Ureter (tissue), 1 donor: ENCODE measurements around the gene TCAIM. TPM values are rescaled to one million over a fixed set of nuclear protein-coding genes. Genes with fewer than 3 reads are reported as not detected.
"Not testable (repeated sequence)": the region's sequence is repeated elsewhere in the genome, so short reads cannot be mapped to it uniquely, and the experiment has no call there.

Experiments
- DNase-seq: peaks from one replicate; pipeline ENCODE4 v3.0.0-alpha.2; 2020; ENCODE audit warnings: low spot score
- total RNA-seq: library from RNA; stranded (reverse); gene quantifications from one replicate; pipeline ENCODE4 v1.2.4, GENCODE V29; 2023
- donor health status: DM: yes; HTN: yes; CAD: no.

The TCAIM gene
- total RNA-seq, 1 donor from 2014 or later = 40.6 TPM

GRCh38 chr3:44343421-44343820 lies 4.9 kb downstream of the TCAIM start:
- DNase-seq = no peak

DNA sequence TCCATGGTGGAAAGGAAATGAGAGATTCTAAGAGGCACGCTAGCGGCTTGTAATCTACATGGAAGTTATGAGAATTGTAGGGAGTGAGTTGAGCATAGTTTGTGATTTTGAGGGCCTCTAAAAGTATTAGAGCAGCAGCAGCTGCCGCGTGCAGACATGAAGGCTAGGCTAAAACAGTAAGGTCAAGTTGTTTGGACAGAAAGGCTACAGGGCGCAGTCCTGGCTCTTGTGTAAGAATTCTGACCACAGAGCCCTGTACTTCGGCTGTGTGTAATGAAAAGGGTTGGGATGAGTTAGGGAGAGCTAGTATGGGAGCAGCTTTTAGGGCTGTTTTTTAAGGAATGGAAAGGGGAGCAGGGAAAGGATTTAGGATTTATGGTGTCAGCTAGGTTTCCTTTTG lies 8.0 kb downstream of the TCAIM start:
- DNase-seq = not testable (repeated sequence)

DNA sequence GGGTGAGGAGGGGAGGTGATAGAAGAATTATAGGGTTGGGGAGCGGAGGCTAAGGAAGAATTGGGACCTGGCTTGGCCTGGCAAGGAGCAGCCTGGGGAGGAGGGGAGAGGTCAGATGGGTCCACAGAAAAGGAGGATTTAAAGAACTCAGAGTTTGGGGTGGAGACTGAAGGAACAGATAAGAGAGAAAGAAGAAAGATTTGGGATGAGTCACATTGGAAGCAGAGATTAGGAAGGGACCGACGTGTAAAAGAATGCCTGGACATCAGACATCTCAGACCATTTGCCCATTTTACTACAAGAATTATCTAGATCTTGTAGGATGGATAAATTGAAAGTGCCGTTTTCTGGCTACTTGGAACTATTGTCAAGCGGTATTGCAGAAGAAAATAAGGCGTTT lies 10.4 kb downstream of the TCAIM start:
- DNase-seq = no peak

DNA sequence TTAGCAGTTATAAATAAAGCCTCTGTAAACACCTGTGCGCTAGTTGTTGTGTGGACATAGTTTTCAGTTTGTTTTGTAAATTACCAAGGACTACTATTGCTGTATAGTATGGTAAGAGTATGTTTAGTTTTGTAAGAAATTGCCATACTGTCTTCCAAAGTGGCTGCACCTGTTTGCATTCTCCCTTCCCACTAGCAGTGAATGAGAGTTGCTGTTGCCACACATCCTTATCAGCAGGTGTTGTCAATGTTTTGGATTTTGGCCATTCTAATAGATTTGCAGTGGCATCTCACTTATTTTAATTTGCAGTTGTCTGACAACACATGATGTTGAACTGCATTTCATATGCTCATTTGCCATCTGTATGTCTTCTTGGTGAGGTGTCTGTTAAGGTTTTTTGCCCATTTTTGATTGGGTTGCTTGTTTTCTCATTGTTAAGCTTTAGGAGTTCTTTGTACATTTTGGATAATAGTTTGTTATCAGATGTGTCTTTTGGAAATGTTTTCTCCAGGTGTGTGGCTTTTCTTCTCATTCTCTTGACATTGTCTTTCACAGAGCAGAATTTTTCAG lies 14.9 kb downstream of the TCAIM start:
- no peak for DNase-seq

DNA sequence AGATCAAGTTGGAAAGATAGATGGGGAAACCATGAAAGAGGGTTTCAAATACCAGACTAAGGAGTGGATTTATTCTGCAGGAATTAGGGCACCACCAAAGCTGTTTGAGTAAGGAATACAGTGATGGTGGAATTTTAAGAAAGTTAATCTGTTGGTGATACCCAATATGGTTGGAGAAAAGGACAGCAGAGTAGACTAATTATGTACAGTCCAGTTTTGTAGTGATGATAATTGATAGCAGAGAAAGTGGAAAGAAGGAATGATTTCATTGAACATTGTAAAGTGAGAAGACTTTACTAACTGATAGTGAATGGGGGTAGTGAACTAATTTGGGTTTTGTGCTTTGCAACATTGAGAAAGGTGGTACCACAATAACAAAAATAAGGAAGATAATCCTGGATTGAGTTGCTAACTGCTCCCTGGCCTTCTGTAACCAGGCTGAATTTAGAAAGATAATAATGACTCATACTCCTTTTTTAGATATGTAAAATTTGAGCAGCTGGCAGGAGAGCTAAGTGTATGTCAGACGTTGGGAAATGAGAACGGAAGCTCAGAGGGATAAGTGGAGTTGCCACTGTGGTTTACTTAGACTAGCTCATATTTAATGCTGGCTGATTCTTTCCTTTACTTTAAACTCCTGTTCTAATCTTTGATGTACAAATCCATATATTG lies 16.9 kb downstream of the TCAIM start:
- no peak for DNase-seq

DNA sequence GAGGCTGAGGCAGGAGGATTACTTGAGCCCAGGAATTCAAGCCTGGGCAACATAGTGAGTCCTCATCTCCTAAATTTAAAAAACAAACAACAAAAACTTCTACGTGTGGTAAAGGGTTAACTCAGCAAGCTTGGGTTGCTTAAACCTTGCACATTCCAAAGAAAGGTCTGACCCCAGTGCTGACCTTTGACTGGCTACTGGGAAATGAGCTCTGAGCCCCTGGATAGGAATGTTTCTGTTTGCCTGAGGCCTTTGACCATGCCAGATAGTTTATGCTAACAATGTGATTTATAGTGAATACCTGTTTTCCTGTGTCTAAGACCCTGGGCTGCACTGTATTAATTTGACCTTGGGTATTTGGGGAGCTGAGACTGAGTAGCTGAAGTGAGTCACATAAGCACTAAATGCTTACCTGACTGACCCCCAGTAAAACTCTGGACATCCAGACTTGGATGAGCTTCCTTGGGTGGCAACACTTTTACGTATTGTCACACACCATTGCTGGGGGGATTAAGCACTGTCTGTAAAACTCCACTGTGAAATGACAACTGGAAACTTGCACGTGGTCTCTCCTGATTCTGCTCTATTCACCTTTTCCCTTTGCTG lies 20.7 kb downstream of the TCAIM start:
- DNase-seq = no peak

GRCh38 chr3:44363591-44363990 lies 25.0 kb downstream of the TCAIM start:
- DNase-seq = no peak

DNA sequence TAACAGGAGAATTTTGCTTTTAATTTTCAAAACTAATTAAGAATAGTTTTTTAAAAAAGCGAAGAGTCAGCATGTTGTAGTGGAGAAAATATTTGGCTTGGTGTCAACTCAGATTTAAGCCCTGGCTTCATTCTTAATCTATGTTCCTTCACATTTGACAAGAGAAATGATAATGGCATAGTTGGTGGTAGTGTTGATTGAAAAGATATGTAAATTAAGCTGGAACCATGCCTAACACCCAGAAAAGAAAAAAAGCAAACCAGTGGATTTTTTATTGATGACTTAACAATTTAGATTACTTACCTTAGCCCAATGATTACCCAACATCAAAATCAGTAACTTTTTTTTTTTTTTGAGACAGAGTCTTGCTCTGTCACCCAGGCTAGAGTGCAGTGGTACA lies 27.4 kb downstream of the TCAIM start:
- DNase-seq = no peak

DNA sequence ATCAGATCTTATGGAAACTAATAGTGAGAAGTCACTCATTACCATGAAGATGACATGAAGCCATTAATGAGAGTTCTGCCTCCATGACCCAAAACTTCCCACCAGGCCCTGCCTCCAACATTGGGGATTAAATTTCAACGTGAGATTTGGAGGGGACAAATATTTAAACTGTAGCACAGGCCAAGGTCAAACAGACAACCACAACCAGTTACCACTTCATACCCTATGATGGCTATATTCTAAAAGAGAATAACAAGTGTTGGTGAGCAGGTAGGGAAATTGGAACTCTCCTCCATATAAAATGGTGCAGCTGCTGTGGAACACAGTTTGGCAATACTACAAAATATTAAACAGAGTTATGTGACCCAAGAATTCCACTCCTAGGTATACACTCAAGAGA lies 36.9 kb downstream of the TCAIM start:
- no peak for DNase-seq

GRCh38 chr3:44387404-44387803 lies 48.8 kb downstream of the TCAIM start:
- DNase-seq = no peak

- no peak for DNase-seq
These were observed 53.9 kb downstream of the TCAIM start for GRCh38 chr3:44392489-44392888.

GRCh38 chr3:44395714-44396113 lies 57.1 kb downstream of the TCAIM start:
- no peak for DNase-seq

DNA sequence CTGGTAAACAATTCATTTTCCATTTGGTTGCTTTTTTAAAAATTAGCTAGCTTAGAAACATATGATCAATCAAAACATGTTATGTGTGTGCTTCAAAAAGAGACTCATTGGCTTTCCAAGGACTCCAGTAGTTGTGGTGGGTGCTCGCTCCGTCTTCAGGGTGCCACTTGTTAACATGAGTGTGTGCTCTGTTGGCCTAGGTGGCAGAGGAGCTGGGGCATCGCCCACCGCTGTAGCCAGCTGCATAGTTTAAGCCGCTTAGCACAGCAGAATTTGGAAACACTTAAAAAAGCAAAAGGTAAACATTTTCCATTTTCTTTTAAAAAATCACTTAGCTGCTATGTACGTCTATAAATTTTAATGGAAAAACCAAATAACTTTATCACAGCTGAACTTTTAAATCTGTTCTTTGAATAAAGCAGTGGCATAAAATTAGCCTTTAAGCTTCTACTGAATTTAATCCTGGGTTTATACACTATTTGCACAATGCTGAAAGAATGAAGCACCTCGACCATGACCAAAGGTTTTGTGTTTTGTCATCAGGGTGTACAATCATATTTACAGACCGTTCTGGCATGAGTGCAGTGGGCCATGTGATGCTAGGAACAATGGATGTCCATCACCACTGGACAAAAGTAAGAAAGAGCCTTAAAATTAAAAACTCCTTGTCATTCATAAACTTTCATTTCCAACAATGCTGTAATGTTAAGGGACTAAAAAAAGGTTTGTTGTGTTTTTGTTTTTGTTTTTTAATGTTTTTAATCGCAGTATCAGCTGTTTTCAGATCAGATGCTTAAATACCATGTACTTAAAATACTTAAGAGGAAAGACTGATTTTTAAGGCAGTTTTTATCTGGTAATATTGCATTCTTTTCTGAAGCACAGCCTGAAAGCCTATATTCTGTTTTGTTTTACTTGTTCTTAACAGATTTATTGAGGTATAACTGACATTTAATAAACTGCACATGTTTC lies 57.9 kb downstream of the TCAIM start:
- no peak for DNase-seq

DNA sequence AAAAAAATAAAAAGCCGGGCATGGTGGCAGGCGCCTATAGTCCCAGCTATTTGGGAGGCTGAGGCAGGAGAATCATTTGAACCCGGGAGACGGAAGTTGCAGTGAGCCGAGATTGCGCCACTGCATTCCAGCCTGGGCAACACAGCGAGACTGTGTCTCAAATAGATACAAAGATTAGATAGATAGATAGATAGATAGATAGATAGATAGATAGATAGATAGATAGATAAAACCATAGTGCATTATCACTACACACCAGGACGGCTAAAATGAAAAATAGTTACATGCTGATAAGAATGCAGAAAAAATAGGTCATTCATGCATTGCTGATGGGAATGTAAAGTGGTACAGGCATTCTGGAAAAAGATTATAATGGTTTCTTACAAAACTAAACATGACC lies 59.7 kb downstream of the TCAIM start:
- DNase-seq = not testable (repeated sequence)

GRCh38 chr3:44398853-44399252 lies 60.3 kb downstream of the TCAIM start:
- DNase-seq = no peak

DNA sequence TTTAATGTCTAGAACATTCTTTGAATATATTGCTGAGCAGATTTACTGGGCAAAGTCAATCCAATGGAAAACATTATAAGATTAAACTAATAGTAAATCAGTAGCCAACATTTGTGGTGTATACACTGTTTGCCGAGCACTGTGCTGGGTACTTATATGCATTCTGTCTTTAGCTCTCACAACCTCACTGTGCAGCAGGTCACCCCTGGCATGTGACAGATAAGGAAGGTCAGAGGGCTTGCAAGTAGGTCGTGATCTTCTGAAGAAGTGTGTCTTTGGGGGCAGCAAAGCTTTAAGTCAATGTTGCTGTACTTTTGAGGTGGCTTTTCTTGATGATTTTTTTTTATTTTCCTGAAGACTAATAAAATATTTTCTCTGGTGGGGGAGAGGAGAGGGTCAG lies 62.2 kb downstream of the TCAIM start:
- no peak for DNase-seq

DNA sequence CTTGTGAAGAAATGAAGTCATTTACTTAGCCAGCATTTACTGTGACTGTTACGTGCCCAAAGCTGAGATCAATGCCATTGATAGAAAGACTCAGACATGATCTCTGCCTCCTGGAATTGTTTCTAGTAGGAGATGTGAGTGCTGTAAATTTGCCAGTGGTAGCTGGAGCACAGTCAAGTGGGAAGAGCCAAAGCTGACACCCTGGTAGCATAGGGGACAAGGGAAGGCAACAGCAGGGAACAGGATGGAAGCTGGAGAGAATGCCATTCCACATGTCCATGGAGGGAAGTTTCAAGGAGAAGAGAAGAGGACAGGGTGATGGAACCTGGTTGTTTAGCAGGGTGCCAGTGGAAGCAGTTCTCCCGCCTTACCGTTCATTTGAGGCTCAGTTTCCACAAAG lies 64.0 kb downstream of the TCAIM start:
- no peak for DNase-seq

- DNase-seq = no peak
These were observed 71.3 kb downstream of the TCAIM start for GRCh38 chr3:44409640-44410410.

DNA sequence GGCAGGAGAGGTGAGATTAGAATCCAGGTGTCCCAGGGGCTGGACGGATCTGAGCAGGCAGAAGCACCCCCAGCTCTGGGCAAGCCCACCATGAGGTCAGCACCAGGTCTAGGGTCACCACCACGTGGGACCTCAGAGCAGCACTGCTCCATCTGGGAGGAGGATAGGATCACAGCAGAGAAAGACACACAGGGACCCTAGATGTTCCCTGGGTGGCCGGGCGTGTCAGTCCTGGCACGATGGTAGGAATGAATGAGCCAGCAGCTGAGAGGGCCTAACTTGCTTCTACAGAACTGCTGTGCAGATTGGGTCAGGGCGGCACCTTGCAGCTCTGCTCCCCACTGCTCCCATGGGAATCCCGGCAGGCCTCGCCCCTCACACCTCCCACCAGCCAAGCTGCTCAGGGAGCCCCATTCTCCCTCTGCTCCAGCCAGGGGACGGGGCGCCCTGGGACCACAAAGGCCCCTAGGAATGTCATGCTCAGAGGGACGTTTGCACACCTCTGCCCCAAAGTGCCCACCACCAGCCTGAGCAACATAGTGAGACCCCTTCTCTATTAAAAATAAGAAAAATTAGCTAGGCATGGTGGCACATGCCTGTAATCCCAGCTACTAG lies 72.6 kb downstream of the TCAIM start:
- DNase-seq = no peak

- DNase-seq = no peak
These were observed 73.8 kb downstream of the TCAIM start for GRCh38 chr3:44412365-44412764.

DNA sequence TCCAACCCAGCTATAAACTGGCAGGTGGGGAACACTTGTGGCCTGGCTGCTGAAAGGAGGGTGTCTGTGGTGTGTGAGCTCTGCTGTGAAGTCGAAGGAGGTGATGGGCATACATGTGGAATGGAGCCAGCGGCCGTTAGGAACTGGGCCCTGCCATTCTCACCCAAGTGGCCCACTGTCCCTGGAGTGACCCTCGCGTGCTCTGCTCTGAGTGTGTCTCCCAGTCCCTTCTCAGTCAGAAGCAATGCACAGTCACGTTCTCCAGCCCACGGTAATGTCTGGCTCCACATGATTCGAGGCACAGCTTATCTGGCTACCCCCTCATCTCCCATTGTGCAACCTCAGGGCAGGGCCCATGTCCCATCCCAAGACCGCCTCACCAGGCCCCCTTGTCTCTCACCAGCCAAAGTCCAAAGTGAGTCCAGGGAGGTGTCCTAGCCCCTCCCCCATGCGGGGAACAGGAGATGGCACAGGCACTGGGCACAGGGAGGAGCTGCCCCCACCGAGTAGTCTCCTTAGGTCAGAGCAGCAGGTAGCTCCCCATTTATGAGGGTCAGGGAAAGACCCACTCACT lies 76.0 kb downstream of the TCAIM start:
- no peak for DNase-seq
